ENCODE measurements around the gene HINT2. TPM values are rescaled to one million over a fixed set of nuclear protein-coding genes. Genes with fewer than 3 reads are reported as not detected.

Gene HINT2
- total RNA-seq, 1 experiment from 2014 or later = 51.5 TPM

DNA sequence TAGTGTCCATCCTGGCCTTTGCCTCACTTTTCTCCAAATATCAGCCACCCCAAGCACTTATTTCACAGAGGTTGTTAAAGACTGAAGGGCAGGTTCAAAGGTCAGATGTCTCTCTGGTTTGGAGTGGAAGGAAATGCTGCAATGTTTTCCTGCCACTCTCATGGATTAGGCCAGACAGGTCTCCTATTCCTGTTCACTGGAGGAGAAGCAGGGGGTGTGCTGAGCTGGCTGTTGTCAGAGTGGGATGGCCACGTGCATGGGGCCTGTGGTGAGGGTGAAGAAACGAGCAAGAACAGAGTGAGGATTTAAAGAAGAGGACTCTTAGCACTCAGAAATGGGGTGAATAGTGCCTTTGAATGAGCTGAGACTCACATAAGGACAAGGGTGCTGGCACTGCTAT, 20.9 kb upstream of the HINT2 start:
- ChIA-PET POLR2A (ENCODE audit: low non-redundant PET) (no interaction called here), CTCF (no interaction called here)
- no TSS peak for BruUV-seq (replicated peaks)
- no peaks in the 10 kb centered on the region for H3K27me3 ChIP-seq (replicated peaks; ENCODE audit: insufficient read depth, low read depth, low read length, poor library complexity)
- TF ChIP-seq EZH2 (IDR thresholded peaks at IDR 0.05; ENCODE audit: borderline replicate concordance, low read depth, low read length, poor library complexity, severe bottlenecking) = no peak
- TF ChIP-seq, protein P1, sequence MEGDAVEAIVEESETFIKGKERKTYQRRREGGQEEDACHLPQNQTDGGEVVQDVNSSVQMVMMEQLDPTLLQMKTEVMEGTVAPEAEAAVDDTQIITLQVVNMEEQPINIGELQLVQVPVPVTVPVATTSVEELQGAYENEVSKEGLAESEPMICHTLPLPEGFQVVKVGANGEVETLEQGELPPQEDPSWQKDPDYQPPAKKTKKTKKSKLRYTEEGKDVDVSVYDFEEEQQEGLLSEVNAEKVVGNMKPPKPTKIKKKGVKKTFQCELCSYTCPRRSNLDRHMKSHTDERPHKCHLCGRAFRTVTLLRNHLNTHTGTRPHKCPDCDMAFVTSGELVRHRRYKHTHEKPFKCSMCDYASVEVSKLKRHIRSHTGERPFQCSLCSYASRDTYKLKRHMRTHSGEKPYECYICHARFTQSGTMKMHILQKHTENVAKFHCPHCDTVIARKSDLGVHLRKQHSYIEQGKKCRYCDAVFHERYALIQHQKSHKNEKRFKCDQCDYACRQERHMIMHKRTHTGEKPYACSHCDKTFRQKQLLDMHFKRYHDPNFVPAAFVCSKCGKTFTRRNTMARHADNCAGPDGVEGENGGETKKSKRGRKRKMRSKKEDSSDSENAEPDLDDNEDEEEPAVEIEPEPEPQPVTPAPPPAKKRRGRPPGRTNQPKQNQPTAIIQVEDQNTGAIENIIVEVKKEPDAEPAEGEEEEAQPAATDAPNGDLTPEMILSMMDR (conservative IDR thresholded peaks at IDR 0.05; ENCODE audit: low read depth, low read length) = no peak
- intact Hi-C loops (cut with micrococcal nuclease; ENCODE audit: unreplicated experiment) = no loop called here
- no peak for DNase-seq (ENCODE audit: low spot score)
- H3K4me3 ChIP-seq (ENCODE audit: low read depth, low read length, poor library complexity, severe bottlenecking) = no peak overlapping the region
- H3K36me3 ChIP-seq (ENCODE audit: insufficient read depth, low read length, poor library complexity, severe bottlenecking) = no peaks in the 10 kb centered on the region
- no peaks in the 10 kb centered on the region for H3K4me1 ChIP-seq (ENCODE audit: insufficient read depth, low read length, poor library complexity, severe bottlenecking)
- no peak overlapping the region for H3K27ac ChIP-seq (ENCODE audit: low read depth, low read length, poor library complexity, severe bottlenecking)
- H3K9me3 ChIP-seq (ENCODE audit: low read depth, low read length, poor library complexity, severe bottlenecking) = no peaks in the 10 kb centered on the region

DNA sequence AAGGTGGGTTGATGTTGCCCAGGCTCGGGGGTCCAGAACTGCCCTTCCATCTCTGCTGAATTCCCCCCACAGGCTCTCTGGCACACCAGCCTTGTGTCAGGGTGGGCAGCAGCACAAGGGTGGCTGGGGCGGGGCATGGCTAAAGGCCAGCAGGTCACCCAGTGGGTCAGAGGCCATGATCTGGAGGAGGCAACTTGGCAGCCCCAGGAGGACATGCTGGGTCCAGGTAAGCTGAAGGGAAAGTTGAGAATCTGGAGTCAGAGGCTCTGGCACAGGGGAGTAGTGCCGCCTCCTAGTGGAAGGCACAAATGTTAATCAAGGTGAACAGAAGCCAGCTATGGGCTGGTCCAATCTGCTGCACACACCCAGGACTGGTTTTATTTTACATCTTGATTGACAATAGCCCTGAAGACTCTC, 20.4 kb upstream of the HINT2 start:
- BruUV-seq (replicated peaks) = no TSS peak
- no peaks in the 10 kb centered on the region for H3K27me3 ChIP-seq (replicated peaks; ENCODE audit: insufficient read depth, low read depth, low read length, poor library complexity)
- no peak for DNase-seq (ENCODE audit: low spot score)
- TF ChIP-seq, protein P1 (conservative IDR thresholded peaks at IDR 0.05; ENCODE audit: low read depth, low read length) = peak; percentile 54
- TF ChIP-seq EZH2 (IDR thresholded peaks at IDR 0.05; ENCODE audit: borderline replicate concordance, low read depth, low read length, poor library complexity, severe bottlenecking) = no peak
- POLR2A ChIA-PET (ENCODE audit: low non-redundant PET) = no interaction called here
- H3K27ac ChIP-seq (ENCODE audit: low read depth, low read length, poor library complexity, severe bottlenecking) = no peak overlapping the region
- no peak overlapping the region for H3K4me3 ChIP-seq (ENCODE audit: low read depth, low read length, poor library complexity, severe bottlenecking)
- H3K36me3 ChIP-seq (ENCODE audit: insufficient read depth, low read length, poor library complexity, severe bottlenecking) = no peaks in the 10 kb centered on the region
- CTCF ChIA-PET = no interaction called here
- H3K9me3 ChIP-seq (ENCODE audit: low read depth, low read length, poor library complexity, severe bottlenecking) = no peaks in the 10 kb centered on the region
- intact Hi-C loops (cut with micrococcal nuclease; ENCODE audit: unreplicated experiment) = no loop called here
- peaks cover under 1% of the 10 kb centered on the region for H3K4me1 ChIP-seq (ENCODE audit: insufficient read depth, low read length, poor library complexity, severe bottlenecking)

DNA sequence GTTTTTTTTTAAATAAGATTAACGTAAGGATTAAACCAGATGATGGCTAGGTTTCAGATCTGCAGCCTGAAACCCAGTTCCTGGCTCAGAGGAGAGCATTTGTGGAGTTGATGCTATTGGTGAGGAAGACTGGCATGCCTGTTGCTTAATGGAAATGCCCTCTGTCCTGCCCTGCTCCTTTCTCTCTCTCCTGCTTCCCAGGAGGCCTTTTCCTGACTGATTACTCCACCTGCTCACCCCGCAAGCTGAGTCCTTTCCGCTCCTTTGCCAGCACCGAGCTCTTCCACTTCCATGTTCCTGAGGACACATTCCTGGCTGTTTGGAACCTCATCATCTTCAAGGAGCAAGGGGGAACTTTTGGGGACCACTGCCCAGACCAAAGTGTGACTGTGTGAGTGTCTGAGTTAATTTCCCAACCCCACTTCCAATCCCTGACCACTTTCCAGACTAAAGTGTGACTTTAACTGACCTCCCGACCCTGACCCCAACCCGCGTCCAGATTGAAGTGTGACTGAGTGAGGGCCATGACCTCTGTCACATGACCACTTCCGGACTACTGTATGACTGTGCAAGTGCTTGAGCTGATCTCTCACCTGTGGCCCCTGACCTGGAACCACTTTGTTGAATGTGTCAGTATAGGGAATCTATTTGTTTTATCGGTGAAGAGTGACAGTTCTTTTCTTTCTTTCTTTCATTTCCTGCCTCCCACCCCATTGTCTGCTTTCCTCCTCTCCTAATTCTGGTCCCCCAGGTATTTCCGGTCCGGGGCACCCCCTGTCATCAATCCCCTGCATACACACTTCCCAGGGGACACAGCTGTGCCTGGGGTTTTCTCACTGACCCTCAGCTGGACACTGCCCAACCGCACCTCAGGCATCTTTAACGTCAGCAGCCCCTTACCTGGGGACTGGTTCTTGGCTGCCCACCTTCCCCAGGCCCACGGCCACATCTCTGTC, 19.7 kb upstream of the HINT2 start:
- POLR2A ChIA-PET (ENCODE audit: low non-redundant PET) = no interaction called here
- intact Hi-C loops (cut with micrococcal nuclease; ENCODE audit: unreplicated experiment) = no loop called here

More for the DNA sequence above, 19.7 kb upstream of the HINT2 start:
- no peak overlapping the region for H3K4me3 ChIP-seq (ENCODE audit: low read depth, low read length, poor library complexity, severe bottlenecking)
- no peaks in the 10 kb centered on the region for H3K9me3 ChIP-seq (ENCODE audit: low read depth, low read length, poor library complexity, severe bottlenecking)
- CTCF ChIA-PET = no interaction called here
- H3K27me3 ChIP-seq (replicated peaks; ENCODE audit: insufficient read depth, low read depth, low read length, poor library complexity) = no peaks in the 10 kb centered on the region
- H3K4me1 ChIP-seq (ENCODE audit: insufficient read depth, low read length, poor library complexity, severe bottlenecking) = peaks cover 8% of the 10 kb centered on the region
- H3K27ac ChIP-seq (ENCODE audit: low read depth, low read length, poor library complexity, severe bottlenecking) = no peak overlapping the region
- TF ChIP-seq, protein P1 (conservative IDR thresholded peaks at IDR 0.05; ENCODE audit: low read depth, low read length) = no peak
- no peak for TF ChIP-seq EZH2 (IDR thresholded peaks at IDR 0.05; ENCODE audit: borderline replicate concordance, low read depth, low read length, poor library complexity, severe bottlenecking)
- no peak for DNase-seq (ENCODE audit: low spot score)
- BruUV-seq (replicated peaks) = no TSS peak
- H3K36me3 ChIP-seq (ENCODE audit: insufficient read depth, low read length, poor library complexity, severe bottlenecking) = no peaks in the 10 kb centered on the region

All from A673 (cell line).